BLaER1 treated with 17β-estradiol and CSF1 and Interleukin-3, amounts not matched to agents 10 nM and 100 nM (cell line): ENCODE data around the gene S100P.

Experiments used
- H3K27ac ChIP-seq, 11 experiments: shearing (Covaris generic); formaldehyde crosslinking; 2 replicates each; pipeline ENCODE4 v1.8.1; 2022
- H3K27me3 ChIP-seq, 11 experiments: shearing (Covaris generic); formaldehyde crosslinking; 2 replicates each; pipeline ENCODE4 v1.8.1; 2022
- H3K36me3 ChIP-seq, 11 experiments: shearing (Covaris generic); formaldehyde crosslinking; 2 replicates each; pipeline ENCODE4 v1.8.1; 2022
- H3K4me1 ChIP-seq, 10 experiments: shearing (Covaris generic); formaldehyde crosslinking; 2 replicates each; pipeline ENCODE4 v1.8.1; 2022
- H3K4me2 ChIP-seq, 11 experiments: shearing (Covaris generic); formaldehyde crosslinking; 2 replicates each; pipeline ENCODE4 v1.8.1; 2022
- H3K4me3 ChIP-seq, 10 experiments: shearing (Covaris generic); formaldehyde crosslinking; 2 replicates each; pipeline ENCODE4 v1.8.1; 2022
- H3K9ac ChIP-seq, 11 experiments: shearing (Covaris generic); formaldehyde crosslinking; 2 replicates each; pipeline ENCODE4 v1.8.1; 2022
- H3K9me3 ChIP-seq, 11 experiments: shearing (Covaris generic); formaldehyde crosslinking; replicated peaks in 1 of 11; 2 replicates each; pipeline ENCODE4 v1.8.1; 2022
- H4K20me1 ChIP-seq, 11 experiments: shearing (Covaris generic); formaldehyde crosslinking; 2 replicates each; pipeline ENCODE4 v1.8.1; 2022
- Cebpa-rat ChIP-seq, 11 experiments: shearing (Covaris generic); IDR thresholded peaks; 2 replicates each; pipeline ENCODE4 v1.8.1; 2022

Gene S100P

DNA sequence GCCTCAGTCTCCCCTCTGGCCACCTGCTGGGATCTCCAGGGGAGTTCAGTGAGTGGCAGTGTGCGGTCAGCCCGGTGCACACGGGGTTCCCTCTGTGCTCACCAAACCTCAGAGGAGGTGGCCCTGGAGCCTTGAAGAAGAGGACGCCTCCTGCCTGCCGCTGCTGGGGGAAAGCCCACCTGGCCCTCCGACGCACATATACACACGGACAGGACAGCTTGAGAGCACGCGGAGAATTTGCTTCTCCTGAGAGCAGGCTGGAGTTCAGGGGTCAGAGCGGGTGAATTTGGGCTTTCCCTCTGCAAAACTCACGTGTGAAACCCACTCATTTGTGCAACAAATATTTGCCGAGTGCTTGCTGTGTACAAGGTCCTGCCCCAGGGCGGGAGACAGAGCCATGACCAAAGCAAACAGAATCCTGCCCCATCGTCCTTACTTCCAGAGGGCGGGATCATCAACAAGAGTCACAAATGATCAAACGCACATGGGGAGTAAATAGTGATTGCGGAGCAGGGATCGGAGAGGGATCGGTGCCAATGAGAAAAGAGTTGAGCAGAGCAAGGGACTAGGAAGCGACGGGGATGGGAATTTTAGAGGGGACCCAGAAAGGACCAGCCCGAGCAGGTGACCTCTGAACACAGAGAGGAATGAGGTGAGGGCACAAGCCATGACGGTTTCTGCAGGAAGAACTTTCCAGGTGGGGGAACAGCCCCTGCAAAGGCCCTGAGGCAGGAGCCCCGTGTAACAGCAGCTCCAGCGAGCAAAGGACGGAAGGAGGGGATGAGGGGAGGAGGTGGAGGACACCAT is 39.9 kb downstream of the S100P start:
- no peaks in the 10 kb centered on the region for H3K9me3 ChIP-seq
- TF ChIP-seq Cebpa-rat (IDR thresholded peaks at IDR 0.05): no peak
- H3K36me3 ChIP-seq: no peaks in the 10 kb centered on the region
- H3K27ac ChIP-seq: peak overlapping the region in 5 of 11 experiments; percentile 44 to 68 (median 62); a peak in 5 of 22 replicates
- peak overlapping the region in 5 of 11 experiments; percentile 23 to 76 (median 72); a peak in 9 of 22 replicates for H3K4me2 ChIP-seq
- no peak overlapping the region for H3K4me3 ChIP-seq
- peaks cover 19 to 43% (median 23%) of the 10 kb centered on the region in 10 experiments for H3K4me1 ChIP-seq
- H3K27me3 ChIP-seq: no peaks in the 10 kb centered on the region
- no peaks in the 10 kb centered on the region for H4K20me1 ChIP-seq
- H3K9ac ChIP-seq: no peak overlapping the region

- no peaks in the 10 kb centered on the region for H3K27me3 ChIP-seq
- peak overlapping the region in 2 of 11 experiments; percentile 12 to 13; a peak in 1 of 22 replicates for H3K4me2 ChIP-seq
- no peak for TF ChIP-seq Cebpa-rat (IDR thresholded peaks at IDR 0.05)
- peaks cover 12 to 36% (median 16%) of the 10 kb centered on the region in 10 experiments for H3K4me1 ChIP-seq
- no peaks in the 10 kb centered on the region for H4K20me1 ChIP-seq
- H3K27ac ChIP-seq: peak overlapping the region in 1 of 11 experiments; percentile 12; a peak in 1 of 22 replicates
- H3K9me3 ChIP-seq: peaks cover 0 to 6% (median 3%) of the 10 kb centered on the region in 11 experiments; a peak in 3 of 22 replicates
- no peak overlapping the region for H3K4me3 ChIP-seq
- H3K36me3 ChIP-seq: no peaks in the 10 kb centered on the region
- H3K9ac ChIP-seq: no peak overlapping the region
Observed at GRCh38 chr4:6734165-6734786, 40.6 kb downstream of the S100P start.

- Histone ChIP-seq H4K20me1 (no peaks in the 10 kb centered on the region), H3K27ac (no peak overlapping the region), H3K4me1 (peaks cover 0 to 14% (median 9%) of the 10 kb centered on the region in 10 experiments; a peak in 10 of 20 replicates), H3K9me3 (peaks cover 9 to 24% (median 14%) of the 10 kb centered on the region in 11 experiments; a peak in 19 of 22 replicates), H3K36me3 (no peaks in the 10 kb centered on the region), H3K9ac (no peak overlapping the region), H3K27me3 (no peaks in the 10 kb centered on the region), H3K4me2 (no peak overlapping the region), H3K4me3 (no peak overlapping the region)
- no peak for TF ChIP-seq Cebpa-rat (IDR thresholded peaks at IDR 0.05)
Observed at GRCh38 chr4:6739920-6740319, 46.2 kb downstream of the S100P start.

DNA sequence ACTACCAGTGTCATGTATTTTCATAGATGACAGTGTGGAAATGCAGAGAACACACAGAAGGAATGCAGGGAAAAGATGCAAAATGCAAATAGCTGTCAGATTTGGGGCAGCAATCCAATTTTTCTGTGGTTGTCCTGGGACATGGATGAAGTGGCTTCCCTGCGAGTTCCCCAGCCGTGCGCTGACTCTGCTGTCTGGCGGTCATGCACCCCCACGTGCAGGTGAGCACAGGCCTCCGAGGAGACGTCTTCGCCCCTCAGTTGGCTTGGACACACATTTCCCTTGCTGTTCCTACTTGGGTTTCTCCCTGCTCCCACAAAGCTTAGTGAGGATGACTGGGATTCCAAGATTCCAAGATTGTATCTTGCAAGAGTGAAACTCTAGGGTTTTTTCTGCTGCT is 46.7 kb downstream of the S100P start:
- H3K4me1 ChIP-seq: peaks cover 0 to 14% (median 9%) of the 10 kb centered on the region in 10 experiments; a peak in 10 of 20 replicates

GRCh38 chr4:6742507-6742906 is 48.8 kb downstream of the S100P start:
- peaks cover 11 to 29% (median 23%) of the 10 kb centered on the region in 10 experiments; a peak in 19 of 20 replicates for H3K4me1 ChIP-seq
- no peak for TF ChIP-seq Cebpa-rat (IDR thresholded peaks at IDR 0.05)
- H4K20me1 ChIP-seq: no peaks in the 10 kb centered on the region
- H3K4me3 ChIP-seq: no peak overlapping the region
- no peak overlapping the region for H3K9ac ChIP-seq
- peaks cover 9 to 29% (median 14%) of the 10 kb centered on the region in 11 experiments; a peak in 19 of 22 replicates for H3K9me3 ChIP-seq
- H3K27me3 ChIP-seq: no peaks in the 10 kb centered on the region
- no peak overlapping the region for H3K27ac ChIP-seq
- peak overlapping the region in 6 of 11 experiments; percentile 8 to 44 (median 25); a peak in 11 of 22 replicates for H3K4me2 ChIP-seq
- H3K36me3 ChIP-seq: no peaks in the 10 kb centered on the region

More for the DNA sequence above, 46.7 kb downstream of the S100P start:
- no peaks in the 10 kb centered on the region for H4K20me1 ChIP-seq
- H3K4me3 ChIP-seq: no peak overlapping the region
- H3K9ac ChIP-seq: no peak overlapping the region
- H3K27ac ChIP-seq: no peak overlapping the region
- no peak overlapping the region for H3K4me2 ChIP-seq
- no peaks in the 10 kb centered on the region for H3K36me3 ChIP-seq
- peaks cover 9 to 27% (median 14%) of the 10 kb centered on the region in 11 experiments; a peak in 19 of 22 replicates for H3K9me3 ChIP-seq
- no peak for TF ChIP-seq Cebpa-rat (IDR thresholded peaks at IDR 0.05)
- H3K27me3 ChIP-seq: no peaks in the 10 kb centered on the region

DNA sequence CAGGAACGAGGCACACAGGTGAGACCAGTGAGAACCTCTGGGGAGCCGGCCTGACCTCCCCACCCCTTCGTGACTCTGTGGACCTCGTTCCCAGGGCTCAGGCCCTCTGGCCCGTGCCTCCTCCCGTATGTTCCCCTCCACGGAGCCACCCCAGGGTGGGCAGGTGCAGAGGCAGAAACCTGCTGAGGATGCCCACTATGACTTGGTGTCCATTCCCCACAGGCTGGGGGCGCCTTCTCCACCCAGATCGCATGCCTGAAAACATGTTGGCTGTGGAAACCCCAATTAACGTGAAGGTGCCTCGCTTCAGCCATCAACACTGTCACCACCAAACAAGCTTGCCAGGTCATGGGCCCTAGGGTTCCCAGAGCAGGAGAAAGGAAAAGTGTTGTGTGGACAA is 49.3 kb downstream of the S100P start:
- Histone ChIP-seq H3K9me3 (peaks cover 9 to 29% (median 14%) of the 10 kb centered on the region in 11 experiments; a peak in 19 of 22 replicates), H3K4me2 (peak overlapping the region in 4 of 11 experiments; percentile 23 to 44 (median 33); a peak in 6 of 22 replicates), H3K27me3 (no peaks in the 10 kb centered on the region), H3K9ac (no peak overlapping the region), H3K4me1 (peaks cover 16 to 30% (median 26%) of the 10 kb centered on the region in 10 experiments; a peak in 19 of 20 replicates), H3K36me3 (no peaks in the 10 kb centered on the region), H3K4me3 (no peak overlapping the region), H4K20me1 (no peaks in the 10 kb centered on the region), H3K27ac (no peak overlapping the region)
- no peak for TF ChIP-seq Cebpa-rat (IDR thresholded peaks at IDR 0.05)
